Mesothelial cell of epicardium (in vitro differentiated cells): ENCODE measurements around the gene PROZ. TPM values are rescaled to one million over a fixed set of nuclear protein-coding genes. Genes with fewer than 3 reads are reported as not detected.

ENCODE experiments used
- DNase-seq, 2 experiments: peaks; one replicate each; pipeline ENCODE4 v3.0.0; 2021; ENCODE audit warnings: low spot score in 2 of 2; ENCODE audit not compliant: unreplicated experiment in 2 of 2
- H3K27ac Mint-ChIP-seq: 2 replicates; pipeline ENCODE4 v1.8.0; 2021; ENCODE audit warnings: mixed read lengths
- H3K27me3 Mint-ChIP-seq: 2 replicates; pipeline ENCODE4 v1.8.0; 2021; ENCODE audit warnings: low read depth, mixed read lengths
- H3K36me3 Mint-ChIP-seq: 2 replicates; pipeline ENCODE4 v1.8.0; 2021; ENCODE audit warnings: mixed read lengths
- H3K4me1 Mint-ChIP-seq: 2 replicates; pipeline ENCODE4 v1.8.0; 2021; ENCODE audit warnings: mixed read lengths
- H3K4me3 Mint-ChIP-seq: 2 replicates; pipeline ENCODE4 v1.8.0; 2021; ENCODE audit warnings: mild to moderate bottlenecking, moderate library complexity, mixed read lengths
- H3K9me3 Mint-ChIP-seq: 2 replicates; pipeline ENCODE4 v1.8.0; 2021; ENCODE audit warnings: mixed read lengths
- total RNA-seq: library from RNA; stranded (reverse); gene quantifications from 3 replicates; pipeline ENCODE4 v1.2.1, GENCODE V29; 2021
- TF ChIP-seq, protein P1 (sequence below): fragments of 200-600 bp; sonication (generic); IDR thresholded peaks from one replicate; pipeline ENCODE4 v1.5.0; 2021; ENCODE audit warnings: antibody characterized with exemption; ENCODE audit not compliant: unreplicated experiment

PROZ gene
- total RNA-seq, 1 donor from 2014 or later: not detected

DNA sequence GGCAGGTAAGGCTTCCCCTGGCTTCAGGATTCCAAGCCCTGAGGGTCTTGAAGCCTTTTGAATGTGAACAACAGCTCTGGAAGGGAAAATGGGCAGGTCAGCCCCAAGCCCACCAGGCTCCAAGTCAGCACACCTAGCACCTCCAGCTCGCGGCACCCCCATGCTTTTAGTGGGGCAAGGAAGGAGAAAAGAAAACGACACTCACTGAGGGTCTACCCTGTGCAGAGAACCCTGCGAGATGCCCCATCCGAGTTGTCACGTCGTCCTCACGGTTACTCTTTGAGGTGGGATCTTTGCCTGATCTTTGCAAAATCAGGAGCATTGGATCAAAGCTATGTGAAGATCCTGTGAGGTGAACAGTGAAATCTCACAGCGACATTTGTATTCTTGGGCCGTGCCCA is 41.6 kb upstream of the PROZ start:
- no peak overlapping the region for H3K4me3 Mint-ChIP-seq
- no peak overlapping the region for H3K27ac Mint-ChIP-seq
- TF ChIP-seq, protein P1, sequence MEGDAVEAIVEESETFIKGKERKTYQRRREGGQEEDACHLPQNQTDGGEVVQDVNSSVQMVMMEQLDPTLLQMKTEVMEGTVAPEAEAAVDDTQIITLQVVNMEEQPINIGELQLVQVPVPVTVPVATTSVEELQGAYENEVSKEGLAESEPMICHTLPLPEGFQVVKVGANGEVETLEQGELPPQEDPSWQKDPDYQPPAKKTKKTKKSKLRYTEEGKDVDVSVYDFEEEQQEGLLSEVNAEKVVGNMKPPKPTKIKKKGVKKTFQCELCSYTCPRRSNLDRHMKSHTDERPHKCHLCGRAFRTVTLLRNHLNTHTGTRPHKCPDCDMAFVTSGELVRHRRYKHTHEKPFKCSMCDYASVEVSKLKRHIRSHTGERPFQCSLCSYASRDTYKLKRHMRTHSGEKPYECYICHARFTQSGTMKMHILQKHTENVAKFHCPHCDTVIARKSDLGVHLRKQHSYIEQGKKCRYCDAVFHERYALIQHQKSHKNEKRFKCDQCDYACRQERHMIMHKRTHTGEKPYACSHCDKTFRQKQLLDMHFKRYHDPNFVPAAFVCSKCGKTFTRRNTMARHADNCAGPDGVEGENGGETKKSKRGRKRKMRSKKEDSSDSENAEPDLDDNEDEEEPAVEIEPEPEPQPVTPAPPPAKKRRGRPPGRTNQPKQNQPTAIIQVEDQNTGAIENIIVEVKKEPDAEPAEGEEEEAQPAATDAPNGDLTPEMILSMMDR: no peak
- no peaks in the 10 kb centered on the region for H3K36me3 Mint-ChIP-seq
- no peaks in the 10 kb centered on the region for H3K4me1 Mint-ChIP-seq
- no peak for DNase-seq
- no peaks in the 10 kb centered on the region for H3K9me3 Mint-ChIP-seq
- peaks cover 48% of the 10 kb centered on the region for H3K27me3 Mint-ChIP-seq

DNA sequence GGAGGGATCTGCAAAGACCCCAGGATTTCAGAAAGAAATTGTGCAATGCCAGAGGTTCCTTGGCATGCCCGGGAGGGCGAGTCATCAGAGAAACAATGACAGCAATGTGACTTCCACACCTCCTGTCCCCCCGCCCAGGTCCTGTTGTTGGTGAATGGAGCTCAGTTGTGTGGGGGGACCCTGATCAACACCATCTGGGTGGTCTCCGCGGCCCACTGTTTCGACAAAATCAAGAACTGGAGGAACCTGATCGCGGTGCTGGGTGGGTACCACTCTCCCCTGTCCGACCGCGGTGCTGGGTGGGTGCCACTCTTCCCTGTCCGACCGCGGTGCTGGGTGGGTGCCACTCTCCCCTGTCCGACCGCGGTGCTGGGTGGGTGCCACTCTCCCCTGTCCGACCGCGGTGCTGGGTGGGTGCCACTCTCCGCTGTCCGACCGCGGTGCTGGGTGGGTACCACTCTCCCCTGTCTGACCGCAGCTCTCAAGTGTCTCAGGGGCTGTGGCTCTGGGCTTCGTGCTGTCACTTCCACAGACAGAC is 41.0 kb upstream of the PROZ start:
- no peak for DNase-seq
- Mint-ChIP-seq H3K9me3 (no peaks in the 10 kb centered on the region), H3K27me3 (peaks cover 48% of the 10 kb centered on the region), H3K4me1 (peaks cover 3% of the 10 kb centered on the region), H3K4me3 (no peak overlapping the region), H3K27ac (no peak overlapping the region), H3K36me3 (no peaks in the 10 kb centered on the region)
- TF ChIP-seq, protein P1: no peak

DNA sequence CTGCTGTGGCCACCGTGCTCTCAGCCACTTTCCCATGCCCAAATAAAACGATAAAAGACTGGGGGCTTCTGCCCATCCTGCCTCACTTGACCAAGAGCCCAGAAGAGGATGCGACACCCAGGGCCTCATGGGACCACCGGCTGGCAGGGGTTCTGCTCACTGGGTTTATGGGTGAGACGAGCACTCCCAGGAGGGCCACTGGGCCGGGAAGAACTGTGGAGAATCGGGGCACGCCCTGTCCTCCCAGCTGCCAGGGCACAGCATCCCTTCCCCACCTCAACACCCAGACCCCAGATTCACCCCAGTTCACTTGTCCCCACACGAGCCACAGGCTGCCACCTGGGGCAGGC is 40.6 kb upstream of the PROZ start:
- Mint-ChIP-seq H3K9me3 (no peaks in the 10 kb centered on the region), H3K36me3 (no peaks in the 10 kb centered on the region), H3K4me1 (peaks cover 7% of the 10 kb centered on the region), H3K27me3 (peaks cover 48% of the 10 kb centered on the region), H3K4me3 (no peak overlapping the region), H3K27ac (no peak overlapping the region)
- no peak for DNase-seq
- TF ChIP-seq, protein P1: no peak

DNA sequence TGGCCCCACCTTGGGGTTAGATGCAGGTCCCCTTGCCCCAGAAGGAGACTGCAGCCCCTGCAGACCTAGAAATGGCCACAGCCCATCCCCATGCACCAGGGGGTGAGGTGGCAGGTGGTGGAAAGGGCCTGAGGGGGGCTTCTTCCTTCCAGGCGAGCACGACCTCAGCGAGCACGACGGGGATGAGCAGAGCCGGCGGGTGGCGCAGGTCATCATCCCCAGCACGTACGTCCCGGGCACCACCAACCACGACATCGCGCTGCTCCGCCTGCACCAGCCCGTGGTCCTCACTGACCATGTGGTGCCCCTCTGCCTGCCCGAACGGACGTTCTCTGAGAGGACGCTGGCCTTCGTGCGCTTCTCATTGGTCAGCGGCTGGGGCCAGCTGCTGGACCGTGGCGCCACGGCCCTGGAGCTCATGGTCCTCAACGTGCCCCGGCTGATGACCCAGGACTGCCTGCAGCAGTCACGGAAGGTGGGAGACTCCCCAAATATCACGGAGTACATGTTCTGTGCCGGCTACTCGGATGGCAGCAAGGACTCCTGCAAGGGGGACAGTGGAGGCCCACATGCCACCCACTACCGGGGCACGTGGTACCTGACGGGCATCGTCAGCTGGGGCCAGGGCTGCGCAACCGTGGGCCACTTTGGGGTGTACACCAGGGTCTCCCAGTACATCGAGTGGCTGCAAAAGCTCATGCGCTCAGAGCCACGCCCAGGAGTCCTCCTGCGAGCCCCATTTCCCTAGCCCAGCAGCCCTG is 40.0 kb upstream of the PROZ start:
- H3K4me3 Mint-ChIP-seq: no peak overlapping the region
- DNase-seq: no peak
- no peak overlapping the region for H3K27ac Mint-ChIP-seq
- no peaks in the 10 kb centered on the region for H3K36me3 Mint-ChIP-seq
- peaks cover 48% of the 10 kb centered on the region for H3K27me3 Mint-ChIP-seq
- no peaks in the 10 kb centered on the region for H3K9me3 Mint-ChIP-seq
- TF ChIP-seq, protein P1: no peak
- peaks cover 9% of the 10 kb centered on the region for H3K4me1 Mint-ChIP-seq

DNA sequence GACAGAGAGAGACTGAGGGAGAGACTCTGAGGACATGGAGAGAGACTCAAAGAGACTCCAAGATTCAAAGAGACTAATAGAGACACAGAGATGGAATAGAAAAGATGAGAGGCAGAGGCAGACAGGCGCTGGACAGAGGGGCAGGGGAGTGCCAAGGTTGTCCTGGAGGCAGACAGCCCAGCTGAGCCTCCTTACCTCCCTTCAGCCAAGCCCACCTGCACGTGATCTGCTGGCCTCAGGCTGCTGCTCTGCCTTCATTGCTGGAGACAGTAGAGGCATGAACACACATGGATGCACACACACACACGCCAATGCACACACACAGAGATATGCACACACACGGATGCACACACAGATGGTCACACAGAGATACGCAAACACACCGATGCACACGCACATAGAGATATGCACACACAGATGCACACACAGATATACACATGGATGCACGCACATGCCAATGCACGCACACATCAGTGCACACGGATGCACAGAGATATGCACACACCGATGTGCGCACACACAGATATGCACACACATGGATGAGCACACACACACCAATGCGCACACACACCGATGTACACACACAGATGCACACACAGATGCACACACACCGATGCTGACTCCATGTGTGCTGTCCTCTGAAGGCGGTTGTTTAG is 39.2 kb upstream of the PROZ start:
- peaks cover 45% of the 10 kb centered on the region for H3K27me3 Mint-ChIP-seq
- no peak for DNase-seq

More for the DNA sequence above, 39.2 kb upstream of the PROZ start:
- Mint-ChIP-seq H3K27ac (no peak overlapping the region), H3K9me3 (no peaks in the 10 kb centered on the region), H3K4me1 (peaks cover 9% of the 10 kb centered on the region), H3K36me3 (no peaks in the 10 kb centered on the region), H3K4me3 (no peak overlapping the region)
- TF ChIP-seq, protein P1: no peak
